GM21529 (cell line): ENCODE data around the gene SPIRE1.

Source experiments
- ATAC-seq: cut with Tn5 transposase; IDR thresholded peaks from one replicate; pipeline ENCODE4 v1.9.1; 2021; ENCODE audit not compliant: unreplicated experiment

The SPIRE1 gene

DNA sequence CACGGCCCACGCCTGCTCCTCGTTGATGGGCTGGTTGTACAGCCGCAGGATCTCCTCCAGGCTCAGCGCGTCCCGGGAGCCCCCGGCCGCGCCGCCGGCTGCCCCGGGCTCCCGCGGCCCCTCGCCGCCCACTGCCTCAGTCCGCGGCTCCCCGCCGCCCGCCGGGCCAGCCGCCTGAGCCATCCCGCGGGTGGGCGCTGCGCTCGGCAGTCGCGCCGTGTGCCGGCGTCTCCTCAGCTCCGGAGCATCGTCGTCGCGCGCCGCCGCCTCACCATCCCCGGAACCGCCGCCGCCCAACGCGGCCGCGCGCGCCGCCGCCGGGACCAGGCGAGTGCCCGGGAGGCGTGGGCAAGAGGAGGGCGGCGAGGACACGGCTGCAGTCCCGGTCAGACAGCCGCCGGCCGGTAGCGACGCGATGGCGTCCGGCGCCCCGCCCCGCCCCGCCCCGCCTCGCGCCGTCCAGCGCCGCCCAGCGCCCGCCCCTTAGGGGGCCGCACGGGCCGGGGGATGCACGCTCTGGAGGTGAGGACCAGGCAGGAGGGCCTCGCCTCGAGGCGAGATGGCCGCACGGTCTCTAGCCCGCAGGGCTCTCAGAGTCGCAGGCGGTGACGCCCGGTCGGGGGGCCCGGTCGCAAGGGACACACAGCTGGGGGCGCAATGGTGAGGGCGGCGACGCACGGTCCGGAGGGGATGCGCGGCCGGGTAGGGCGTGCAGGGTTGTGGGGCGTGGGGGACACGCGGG is at the start of gene SPIRE1:
TSS of gene SPIRE1 (minus strand) at position 424 of the 742 bp plus-strand sequence. CDS start at position 183, 241 bp downstream.
- ATAC-seq, result peak; percentile 63

DNA sequence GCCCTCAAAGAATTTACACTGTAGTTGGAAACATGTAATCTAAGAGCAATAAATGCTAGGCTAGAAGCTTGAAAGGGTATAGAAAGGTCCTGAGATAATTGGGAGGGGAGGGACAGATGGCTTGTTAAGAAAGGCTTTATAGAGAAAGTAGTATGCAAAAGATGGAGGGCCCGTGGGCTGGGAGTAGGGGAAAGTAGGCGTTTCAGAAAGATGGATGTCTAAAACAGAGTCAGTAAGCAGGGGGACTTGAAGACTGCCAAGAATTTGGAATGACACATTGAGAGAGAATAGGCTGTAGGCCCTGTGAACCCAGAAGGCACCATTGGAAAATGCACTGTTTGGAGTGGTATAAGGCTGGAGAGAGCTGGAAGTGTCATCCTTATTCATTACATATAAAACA is 45.8 kb upstream of the SPIRE1 start:
- ATAC-seq, result no peak

DNA sequence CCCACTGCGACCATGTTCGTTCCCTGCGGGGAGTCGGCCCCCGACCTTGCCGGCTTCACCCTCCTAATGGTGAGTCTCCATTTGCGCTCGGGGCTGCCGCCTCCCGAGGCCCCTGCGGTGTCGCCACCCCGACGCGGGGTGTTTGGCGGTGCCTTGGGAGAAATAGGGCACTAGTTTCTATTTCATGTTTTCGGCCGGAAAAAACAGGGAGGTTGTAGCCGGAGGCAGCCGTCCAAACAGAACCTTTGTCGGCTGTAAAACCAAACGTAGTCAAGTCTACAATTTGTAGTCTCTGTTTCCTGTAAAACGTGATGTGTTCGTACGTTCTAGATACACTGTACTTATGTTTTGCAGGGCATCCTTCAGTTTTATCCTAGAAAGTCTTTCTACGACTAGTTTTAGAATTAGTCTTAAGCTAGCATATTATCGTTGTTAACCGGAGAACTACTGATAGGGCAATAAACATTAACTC is 45.2 kb upstream of the SPIRE1 start:
- peak; percentile 37 for ATAC-seq

DNA sequence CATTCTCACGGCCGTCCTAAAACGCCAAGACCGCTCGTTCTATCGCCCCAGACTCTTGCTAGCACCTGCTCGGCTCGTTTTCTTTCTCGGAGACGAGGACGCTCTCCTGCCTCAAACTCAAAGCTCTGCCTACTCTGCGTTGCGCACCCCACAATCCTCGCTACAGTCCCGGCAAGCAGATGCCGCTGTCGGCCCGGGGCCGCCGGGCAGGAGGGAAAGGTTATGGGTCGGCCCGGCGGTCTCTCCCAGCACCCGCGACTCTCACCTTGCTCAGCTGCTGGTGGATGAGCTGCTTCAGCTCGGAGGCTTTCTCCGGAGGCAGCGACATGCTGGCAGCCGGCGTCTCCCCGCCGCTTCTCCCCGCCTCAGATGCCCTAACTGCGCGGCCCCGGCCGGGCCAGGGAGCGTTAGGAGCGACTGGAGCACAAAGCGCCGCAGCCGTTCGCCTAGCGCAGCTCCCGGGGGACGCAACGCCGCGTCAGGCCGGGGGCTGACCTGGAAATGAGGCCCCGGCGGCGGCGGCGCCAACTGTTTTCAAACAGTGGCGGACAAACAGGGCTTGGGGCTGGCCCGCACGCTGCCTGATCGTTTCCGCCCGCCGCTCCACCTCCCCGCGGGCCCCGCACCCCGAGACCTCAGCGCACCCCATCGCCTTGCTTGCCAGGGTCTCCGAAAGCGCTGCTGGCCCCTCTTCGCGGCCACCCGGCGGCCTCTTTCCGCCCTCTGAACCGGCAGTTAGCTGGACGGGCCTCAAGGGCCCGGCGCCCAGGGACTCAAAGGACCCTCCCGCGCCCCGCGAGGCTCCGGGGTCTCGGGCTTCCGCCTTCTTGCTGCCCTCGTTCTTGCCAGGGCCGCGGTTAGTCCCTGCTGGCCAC is 44.6 kb upstream of the SPIRE1 start, which contains the start of the genes CEP76 and PSMG2:
TSS of gene CEP76 (minus strand) at position 503 of the 875 bp plus-strand sequence. CDS start at position 328, 175 bp downstream.
TSS of gene PSMG2 (plus strand) at position 822 of the 875 bp plus-strand sequence. CDS start 66 bp downstream, outside the sequence.
- peak; percentile 86 for ATAC-seq

DNA sequence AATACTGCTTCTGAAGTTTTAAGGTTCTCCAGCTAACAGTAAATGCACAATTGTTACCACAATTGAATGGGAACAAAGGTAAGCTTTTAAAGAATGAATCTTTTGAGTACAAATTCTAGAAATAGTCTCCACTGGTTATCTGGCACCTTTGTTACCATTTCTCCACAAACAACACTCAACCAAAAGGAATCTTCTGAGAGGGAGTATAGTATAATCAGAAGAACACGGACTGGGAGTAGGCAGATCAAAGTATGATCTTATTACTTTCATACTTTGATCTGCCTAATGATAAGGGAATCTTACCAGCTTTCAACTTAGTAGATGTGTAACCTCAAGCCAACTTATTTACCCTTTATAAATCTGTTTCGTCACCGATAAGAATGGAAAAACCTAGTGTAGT is 43.3 kb upstream of the SPIRE1 start:
- ATAC-seq, result no peak

GRCh38 chr18:12699747-12700146 is 41.8 kb upstream of the SPIRE1 start:
- ATAC-seq, result no peak

DNA sequence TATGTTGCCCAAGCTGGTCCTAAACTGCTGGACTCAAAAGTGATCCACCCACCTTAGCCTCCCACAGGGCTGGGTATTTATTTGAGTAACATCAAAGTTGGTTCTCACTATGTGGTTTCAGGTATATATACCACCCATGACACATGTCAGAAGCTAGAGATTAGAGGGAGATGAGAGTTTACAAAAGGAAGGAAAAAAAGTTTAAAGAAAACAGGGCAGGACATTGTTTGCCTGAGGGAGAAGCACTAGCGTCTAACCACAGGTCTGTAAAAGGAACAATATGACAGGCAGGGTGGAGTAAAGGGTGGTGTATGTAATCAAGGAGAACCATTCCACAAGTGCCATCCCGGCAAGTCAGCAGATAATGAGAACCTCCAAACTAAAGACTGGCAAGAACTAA is 36.1 kb upstream of the SPIRE1 start:
- ATAC-seq, result no peak

- no peak for ATAC-seq
These were observed 34.3 kb upstream of the SPIRE1 start for GRCh38 chr18:12692206-12692605.

GRCh38 chr18:12689256-12689850 is 31.4 kb upstream of the SPIRE1 start:
- no peak for ATAC-seq

DNA sequence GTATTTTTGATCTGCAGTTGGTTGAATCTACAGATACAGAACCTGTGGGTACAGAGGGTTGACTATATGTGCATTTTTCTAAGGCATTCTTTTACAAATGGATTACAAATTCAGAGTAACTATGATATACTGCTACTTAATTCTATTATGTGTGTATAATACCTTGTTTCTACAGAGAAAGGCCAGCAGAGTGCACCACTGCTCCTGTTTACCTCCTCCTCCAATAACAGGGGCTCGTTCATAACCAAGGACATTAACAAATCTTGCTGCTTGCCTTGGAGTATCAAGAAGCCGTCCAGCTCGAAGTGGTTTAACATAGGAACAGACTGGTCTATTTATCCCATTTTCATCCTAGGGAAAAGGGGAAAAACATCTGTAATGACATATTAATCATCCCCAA is 28.2 kb upstream of the SPIRE1 start:
- no peak for ATAC-seq

DNA sequence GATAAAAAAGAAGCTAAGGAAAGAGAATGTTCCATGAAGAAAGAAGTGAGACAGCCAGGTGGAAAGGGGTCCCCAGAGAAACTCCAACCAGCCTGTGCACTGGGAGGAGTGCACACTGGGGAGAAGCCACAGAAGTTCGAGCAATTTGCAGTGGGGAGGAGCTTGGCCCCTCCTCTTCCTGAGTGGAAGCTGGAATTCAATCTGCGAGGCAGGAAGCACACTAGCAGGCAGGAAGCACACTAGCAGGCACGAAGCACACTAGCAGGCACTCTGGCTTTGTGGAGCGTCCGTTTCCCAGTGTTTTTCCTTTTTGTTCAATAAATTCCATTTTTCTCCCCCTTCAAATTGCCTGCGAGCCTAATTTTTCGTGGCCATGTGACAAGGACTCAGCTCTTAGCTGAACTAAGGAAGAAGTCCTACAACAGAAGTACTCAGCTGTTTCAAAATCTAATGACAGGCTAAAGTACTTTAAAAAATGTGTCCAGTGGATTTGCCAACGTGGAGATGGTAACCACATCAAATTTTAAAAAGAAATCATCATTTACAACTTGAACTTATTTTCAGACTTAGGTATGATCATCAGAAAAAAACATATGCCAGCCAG is 21.4 kb upstream of the SPIRE1 start:
- ATAC-seq, result no peak

GRCh38 chr18:12668041-12668440 is 10.1 kb upstream of the SPIRE1 start:
- no peak for ATAC-seq

GRCh38 chr18:12659904-12660605 is 2.1 kb upstream of the SPIRE1 start:
- ATAC-seq, result no peak

GRCh38 chr18:12658426-12659138 is 675 bp upstream of the SPIRE1 start:
- peak; percentile 12 for ATAC-seq

GRCh38 chr18:12656938-12657683 is 796 bp downstream of the SPIRE1 start:
- peak; percentile 37 for ATAC-seq

GRCh38 chr18:12656605-12656937 is 1.3 kb downstream of the SPIRE1 start:
- ATAC-seq, result no peak

- ATAC-seq, result no peak
These were observed 2.9 kb downstream of the SPIRE1 start for GRCh38 chr18:12654971-12655370.

DNA sequence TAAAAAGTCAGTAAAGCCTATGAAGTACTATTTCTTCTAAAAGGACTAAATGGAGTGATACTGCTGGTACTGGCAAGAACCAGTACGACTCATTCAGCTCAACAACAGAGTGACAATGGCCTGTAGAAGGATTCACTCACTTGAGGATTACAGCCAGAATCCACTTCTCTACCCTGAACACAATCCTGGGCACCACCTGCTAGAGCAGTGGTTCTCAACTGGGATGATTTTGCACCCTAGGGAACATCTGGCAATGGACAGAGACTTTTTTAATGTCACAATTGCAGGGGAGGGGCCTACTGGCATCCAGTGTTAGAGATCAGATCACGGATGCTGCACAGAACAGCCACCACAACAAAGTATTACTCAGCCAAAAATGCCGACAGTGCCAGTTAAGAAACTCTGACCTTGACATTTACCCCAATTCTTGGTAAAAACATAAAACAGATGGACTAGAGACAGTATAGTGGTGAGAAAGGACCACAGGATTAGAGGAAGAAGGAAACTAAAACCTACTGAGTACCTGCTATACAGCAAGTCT is 5.0 kb downstream of the SPIRE1 start:
- no peak for ATAC-seq

GRCh38 chr18:12651651-12652050 is 6.3 kb downstream of the SPIRE1 start:
- no peak for ATAC-seq
